Heart right ventricle (tissue), 12 donors: ENCODE results near the gene SHLD3. TPM values are rescaled to one million over a fixed set of nuclear protein-coding genes. Genes with fewer than 3 reads are reported as not detected.

Experiments used
- polyA plus RNA-seq, 2 donors: library from polyadenylated mRNA; stranded (reverse); fragments of 200-250 nt; gene quantifications; one replicate each; pipeline ENCODE4 v1.2.3, GENCODE V29; 2013
- total RNA-seq, 10 donors: library from RNA; stranded (reverse); fragmentation: NEBNext Ultra II Directional in 3 of 10; extraction: Animal tissue kit (Norgen Biotek cat#: 25700) in 3 of 10; gene quantifications; one replicate each; pipeline versions ENCODE4 v1.2.1 to v1.2.4, GENCODE V29; 2021 to 2023
- donor health status: ischemic (EF 13 %, LVEDD 7.1; RV severe dilation, severe dysfunction).
- donor health status: healthy with polysubstance abuse.
- donor health status: DM: no; HTN: yes; CAD: no.
- donor health status: DM: no; HTN: no; CAD: no.
- donor health status: ischemic (EF 25% LVEDD 6.9; RV normal size, moderate dysfunction).
- donor health status: ischemic (EF 25% LVEDD 5.7; RV mildly dilated, moderate dysfunction).
- donor health status: healthy.
- donor health status: nonischemic (EF 11% LVEDD 7.7; RV severe dilation, severe dysfunction).
- donor health status: DM: yes; HTN: yes; CAD: no.
- donor health status: PGD.
- donor health status: ischemic (EF 29% LVEDD 5.4; RV normal size, mild dysfunction).
- donor health status: nonischemic (EF 23%, LVEDD 6.1; RV moderate dilation, normal function).

Gene SHLD3
- total and polyA plus RNA-seq, 12 donors: 1.1 to 5.0 (median 1.8) TPM

Other genes starting within 250 kb of the SHLD3 start
- 1 to 10 TPM in 8 of 10 donors, under 1 TPM in 2; 0.85 to 4.1 (median 2.7) TPM for gene ADAMTS6, start 143.1 kb upstream of the SHLD3 start, total RNA-seq
- gene ADAMTS6, start 143.1 kb upstream of the SHLD3 start, polyA plus RNA-seq: 1 to 10 TPM in 1 of 2 donors, under 1 TPM in 1; 0.25 to 1.0 TPM
- 1 to 10 TPM in 3 of 10 donors, under 1 TPM in 7; 0.19 to 3.5 (median 0.62) TPM for gene CENPK, start 61.9 kb upstream of the SHLD3 start, total RNA-seq
- under 1 TPM; 0.58 to 0.95 TPM for gene CENPK, start 61.9 kb upstream of the SHLD3 start, polyA plus RNA-seq
- gene PPWD1, start 61.7 kb upstream of the SHLD3 start, total RNA-seq: 10 to 100 TPM; 14.1 to 22.3 (median 16.2) TPM
- gene PPWD1, start 61.7 kb upstream of the SHLD3 start, polyA plus RNA-seq: 10 to 100 TPM in 1 of 2 donors, 1 to 10 TPM in 1; 8.0 to 31.6 TPM
- gene TRIM23, start 694 bp upstream of the SHLD3 start, total RNA-seq: 10 to 100 TPM; 15.2 to 22.6 (median 18.3) TPM
- gene TRIM23, start 694 bp upstream of the SHLD3 start, polyA plus RNA-seq: 1 to 10 TPM; 3.8 to 4.7 TPM
- 10 to 100 TPM; 17.7 to 26.3 (median 20.6) TPM for gene TRAPPC13, start within 50 bp of the SHLD3 start, total RNA-seq
- gene TRAPPC13, start within 50 bp of the SHLD3 start, polyA plus RNA-seq: 10 to 100 TPM in 1 of 2 donors, 1 to 10 TPM in 1; 9.0 to 16.3 TPM
- 1 to 10 TPM; 5.1 to 9.7 (median 6.5) TPM for gene SGTB, start 97.1 kb downstream of the SHLD3 start, total RNA-seq
- 1 to 10 TPM; 1.5 to 2.0 TPM for gene SGTB, start 97.1 kb downstream of the SHLD3 start, polyA plus RNA-seq
- 10 to 100 TPM; 10.9 to 17.4 (median 14.4) TPM for gene NLN, start 97.2 kb downstream of the SHLD3 start, total RNA-seq
- gene NLN, start 97.2 kb downstream of the SHLD3 start, polyA plus RNA-seq: 1 to 10 TPM; 1.5 to 2.2 TPM